ENCODE measurements around the gene HAUS7.
"Not testable (repeated sequence)": the region's sequence is repeated elsewhere in the genome, so short reads cannot be mapped to it uniquely, and the experiment has no call there.

HAUS7 gene

DNA sequence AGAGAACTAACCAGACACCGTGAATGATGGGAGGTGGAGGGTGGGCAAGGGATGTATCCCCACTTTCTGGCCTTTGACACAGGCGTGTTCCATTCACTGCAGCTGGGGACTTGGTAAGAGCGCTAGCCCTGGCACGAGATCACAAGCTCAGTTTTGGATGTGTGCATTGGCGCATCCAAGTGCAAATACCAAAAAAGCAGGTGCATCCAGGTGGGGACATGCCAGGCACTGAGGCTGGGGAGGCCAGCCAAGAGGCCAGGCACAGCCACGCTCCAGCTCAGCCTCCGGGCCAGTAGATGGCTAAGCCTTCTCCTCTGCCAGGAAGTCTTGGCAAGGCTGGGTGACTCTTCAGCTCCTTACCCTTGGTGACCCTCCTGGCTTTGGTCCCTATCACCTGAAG, 63.5 kb downstream of the HAUS7 start:
- no peak for DNase-seq

- no peak for DNase-seq
Measured at GRCh38 chrX:153406011-153406410, 64.4 kb downstream of the HAUS7 start.

GRCh38 chrX:153405426-153405825, 65.0 kb downstream of the HAUS7 start:
- no peak for DNase-seq

GRCh38 chrX:153404333-153404732, 66.0 kb downstream of the HAUS7 start:
- not testable (repeated sequence) for DNase-seq

DNA sequence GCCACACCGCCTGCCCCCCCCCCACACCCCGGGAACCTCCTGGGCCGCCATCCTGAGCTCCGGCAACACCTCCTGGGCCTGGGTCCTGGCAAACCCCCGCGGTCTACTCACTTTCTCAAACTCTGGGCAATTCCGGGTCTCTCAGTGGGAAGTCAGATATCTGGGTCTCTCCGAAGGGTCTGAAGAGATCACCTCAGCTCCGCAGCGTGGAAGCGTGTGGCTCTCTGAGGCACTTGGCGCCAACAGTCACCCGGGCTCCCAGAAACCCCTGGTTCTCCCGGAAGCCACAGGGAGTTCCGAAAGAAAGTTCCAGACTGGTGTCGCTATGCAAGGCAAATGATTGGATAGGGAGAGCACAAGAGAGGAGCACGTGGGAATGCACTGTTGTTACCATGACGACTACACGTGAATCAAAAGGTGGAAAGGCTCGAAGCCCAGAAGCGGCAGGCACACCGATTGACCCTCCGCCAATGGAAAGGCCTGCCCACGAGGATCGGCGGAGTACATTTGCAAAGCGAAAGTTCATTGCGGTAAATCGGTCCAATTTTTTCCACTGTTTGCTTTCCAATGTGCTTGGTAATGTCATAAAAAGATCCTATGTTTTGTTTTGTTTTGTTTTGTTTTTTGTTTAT, 69.1 kb downstream of the HAUS7 start, which contains the start of gene PNMA6E:
PNMA6E (minus strand) TSS at position 218 of the 632 bp plus-strand sequence. CDS start 2,501 bp downstream, outside the sequence.
- DNase-seq: no peak

- DNase-seq: peak in 2 of 4 experiments; percentile 4 to 23
Measured at GRCh38 chrX:153400146-153401132, 69.9 kb downstream of the HAUS7 start.

- DNase-seq: no peak
Measured at GRCh38 chrX:153398275-153398960, 72.0 kb downstream of the HAUS7 start.
